ENCODE measurements around the gene ERLEC1.
"Not testable (repeated sequence)": the region's sequence is repeated elsewhere in the genome, so short reads cannot be mapped to it uniquely, and the experiment has no call there.

DNA sequence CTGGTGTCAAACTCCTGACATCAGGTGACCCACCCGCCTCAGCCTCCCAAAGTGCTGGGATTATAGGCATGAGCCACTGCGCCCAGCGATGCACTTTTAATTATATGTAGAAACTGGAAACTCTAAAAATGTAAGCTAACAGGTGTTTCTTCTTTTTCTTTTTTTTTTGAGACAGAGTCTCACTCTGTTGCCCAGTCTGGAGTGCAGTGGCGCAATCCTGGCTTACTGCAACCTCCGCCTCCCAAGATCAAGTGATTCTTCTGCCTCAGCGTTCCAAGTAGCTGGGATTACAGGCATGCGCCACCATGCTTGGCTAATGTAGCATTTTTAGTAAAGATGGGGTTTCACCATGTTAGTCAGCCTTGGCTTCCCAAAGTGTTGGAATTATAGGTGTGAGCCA is 54.8 kb downstream of the ERLEC1 start:
- TF ChIP-seq POLR2A, POLR2AphosphoS5 (IDR thresholded peaks at IDR 0.05; ENCODE audit: low read depth, low read length): not testable (repeated sequence)
